HepG2 (cell line): Measurements from ENCODE around the gene SRF. TPM values are rescaled to one million over a fixed set of nuclear protein-coding genes. Genes with fewer than 3 reads are reported as not detected.

ENCODE experiments used
- ATM ChIP-seq: fragments of 450-650 bp; IDR thresholded peaks from 2 replicates; pipeline ENCODE4 v1.7.1; 2017; ENCODE audit warnings: mild to moderate bottlenecking, borderline replicate concordance
- GTF2F1 ChIP-seq: fragments of 150-350 bp; IDR thresholded peaks from 2 replicates; pipeline ENCODE4 v1.6.1; 2014; ENCODE audit warnings: low read length
- HMGXB3 ChIP-seq: sonication (generic); formaldehyde crosslinking; IDR thresholded peaks from 2 replicates; pipeline ENCODE4 v1.4.0; 2020; ENCODE audit warnings: missing genetic modification reagents, borderline replicate concordance
- IKZF1 ChIP-seq: fragments of 450-650 bp; IDR thresholded peaks from 2 replicates; pipeline ENCODE4 v1.7.1; 2016
- JARID2 ChIP-seq: sonication (generic); formaldehyde crosslinking; IDR thresholded peaks from 2 replicates; pipeline ENCODE4 v1.8.1; 2023; ENCODE audit warnings: missing genetic modification reagents, inconsistent platforms; ENCODE audit not compliant: insufficient replicate concordance
- JUNB ChIP-seq: sonication (generic); formaldehyde crosslinking; IDR thresholded peaks from 2 replicates; pipeline ENCODE4 v1.8.0; 2022; ENCODE audit warnings: missing genetic modification reagents, mild to moderate bottlenecking, borderline replicate concordance
- MIER3 ChIP-seq: IDR thresholded peaks from 2 replicates; pipeline ENCODE4 v1.6.1; 2016; ENCODE audit warnings: missing compliant biosample characterization, borderline replicate concordance
- NKX3-1 ChIP-seq: sonication (generic); formaldehyde crosslinking; IDR thresholded peaks from 2 replicates; pipeline ENCODE4 v1.5.0; 2020; ENCODE audit warnings: missing genetic modification reagents
- PLSCR1 ChIP-seq: sonication (generic); formaldehyde crosslinking; IDR thresholded peaks from 2 replicates; pipeline ENCODE4 v1.5.0; 2020; ENCODE audit warnings: missing genetic modification reagents, mild to moderate bottlenecking, borderline replicate concordance
- RFX1 ChIP-seq: fragments of 450-650 bp; IDR thresholded peaks from 2 replicates; pipeline ENCODE4 v1.6.1; 2017
- RFXAP ChIP-seq: sonication (generic); formaldehyde crosslinking; IDR thresholded peaks from 2 replicates; pipeline ENCODE4 v1.4.0; 2020; ENCODE audit warnings: missing genetic modification reagents, borderline replicate concordance
- SALL1 ChIP-seq: sonication (generic); formaldehyde crosslinking; IDR thresholded peaks from 2 replicates; pipeline ENCODE4 v1.8.0; 2022; ENCODE audit warnings: mild to moderate bottlenecking, missing genetic modification reagents
- SRSF4 ChIP-seq: fragments of 200-400 bp; formaldehyde crosslinking; IDR thresholded peaks from one replicate; pipeline ENCODE4 v1.6.1; 2018; ENCODE audit warnings: mild to moderate bottlenecking, low read depth, low read length, moderate library complexity; ENCODE audit not compliant: poor library complexity, severe bottlenecking
- ZBTB38 ChIP-seq: sonication (generic); formaldehyde crosslinking; IDR thresholded peaks from 2 replicates; pipeline ENCODE4 v1.5.1; 2020; ENCODE audit warnings: mild to moderate bottlenecking, missing genetic modification reagents
- ZBTB46 ChIP-seq: sonication (generic); formaldehyde crosslinking; IDR thresholded peaks from 2 replicates; pipeline ENCODE4 v1.4.0; 2020; ENCODE audit warnings: mild to moderate bottlenecking, missing genetic modification reagents, borderline replicate concordance
- ZFAT ChIP-seq: sonication (generic); formaldehyde crosslinking; conservative IDR thresholded peaks from 2 replicates; pipeline ENCODE4 v1.8.1; 2023; ENCODE audit warnings: missing genetic modification reagents, inconsistent platforms
- ZNF124 ChIP-seq: sonication (generic); formaldehyde crosslinking; IDR thresholded peaks from 2 replicates; pipeline ENCODE4 v1.4.0; 2020; ENCODE audit warnings: missing genetic modification reagents
- ZNF496 ChIP-seq: sonication (generic); formaldehyde crosslinking; IDR thresholded peaks from 2 replicates; pipeline ENCODE4 v1.8.1; 2023; ENCODE audit warnings: mild to moderate bottlenecking, moderate library complexity, missing genetic modification reagents; ENCODE audit not compliant: insufficient replicate concordance
- ZNF547 ChIP-seq: sonication (generic); formaldehyde crosslinking; IDR thresholded peaks from 2 replicates; pipeline ENCODE4 v1.5.1; 2020; ENCODE audit warnings: mild to moderate bottlenecking, missing genetic modification reagents
- ZNF75D ChIP-seq: sonication (generic); formaldehyde crosslinking; IDR thresholded peaks from 2 replicates; pipeline ENCODE4 v1.8.1; 2023; ENCODE audit warnings: missing genetic modification reagents, mild to moderate bottlenecking, borderline replicate concordance
- polyA plus RNA-seq, 8 experiments: library from polyadenylated mRNA; depleted of rRNA in 3 of 8; stranded (reverse) in 7 of 8; unstranded in 1 of 8; fragments of >200 nt; fragmentation: Illumina TruSeq in 4 of 8; extraction: Trizol in 4 of 8; gene quantifications; 2 replicates each; pipeline versions ENCODE4 v1.2.1 to v1.2.3, GENCODE V29; 2011 to 2016; ENCODE audit warnings: low read depth in 4 of 8, missing spikeins in 1 of 8, mixed read lengths in 1 of 8; ENCODE audit not compliant: insufficient read depth in 1 of 8
- total RNA-seq, 5 experiments: library from RNA; depleted of rRNA; stranded (reverse); fragments of >200 nt; fragmentation: Illumina TruSeq; extraction: Trizol; gene quantifications; 2 replicates each; pipeline ENCODE4 v1.2.3, GENCODE V29; 2016; ENCODE audit warnings: low read depth in 1 of 5
- TF ChIP-seq, protein P1 (sequence below): sonication (generic); formaldehyde crosslinking; IDR thresholded peaks from 2 replicates; pipeline ENCODE4 v1.5.0; 2020; ENCODE audit warnings: missing genetic modification reagents, mild to moderate bottlenecking, borderline replicate concordance

The SRF gene
- total and polyA plus RNA-seq, 2 of the 13 experiments (the other 11 are each of a cell fraction or from before 2014, with no cell fraction given): 25.5 to 44.1 TPM

DNA sequence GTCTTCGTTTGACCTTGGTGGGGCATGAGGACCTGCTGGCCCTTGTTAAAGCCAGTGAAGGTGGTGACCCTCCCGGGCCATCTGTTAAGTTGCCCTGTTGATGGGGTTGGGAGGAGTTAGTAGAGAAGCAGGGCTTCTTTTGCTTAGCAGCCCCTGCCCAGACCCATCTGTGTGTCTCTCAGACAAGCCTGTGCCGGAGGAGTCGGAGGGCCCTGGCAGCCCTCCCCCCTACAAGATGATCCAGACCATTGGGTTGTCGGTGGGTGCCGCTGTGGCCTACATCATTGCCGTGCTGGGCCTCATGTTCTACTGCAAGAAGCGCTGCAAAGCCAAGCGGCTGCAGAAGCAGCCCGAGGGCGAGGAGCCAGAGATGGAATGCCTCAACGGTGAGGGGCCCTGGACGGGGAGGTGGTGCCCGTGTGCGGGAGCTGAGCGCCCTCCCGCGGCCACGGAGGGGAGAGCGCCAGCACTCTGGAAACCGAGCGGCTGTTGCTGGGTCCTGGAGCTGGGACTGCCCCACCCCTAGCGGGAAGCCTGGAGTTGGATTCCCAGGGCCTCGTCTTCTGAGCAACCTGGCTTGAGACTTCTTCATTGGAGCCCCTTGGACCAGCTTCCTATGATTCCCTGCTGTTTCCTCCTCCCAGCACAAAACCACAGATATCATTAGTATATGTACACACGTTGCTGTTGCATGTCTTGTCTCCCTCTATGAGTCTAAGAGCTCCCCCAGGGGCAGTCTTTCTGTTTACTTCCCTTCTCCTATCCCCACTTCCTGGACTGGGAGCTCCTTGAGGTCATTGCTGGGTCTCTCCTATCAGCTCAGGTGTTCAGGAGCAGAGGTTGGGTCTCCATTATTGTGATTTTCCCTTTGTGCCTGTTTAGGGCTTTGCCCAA is 27.6 kb upstream of the SRF start (continued):
- TF ChIP-seq GTF2F1 (no peak), JARID2 (CRISPR knock-in tag) (no peak), SRSF4 (no peak), IKZF1 (no peak), ZFAT (CRISPR knock-in tag) (no peak), MIER3 (CRISPR knock-in tag) (no peak), HMGXB3 (CRISPR knock-in tag) (peak; percentile 77; the same call in 1 of the 2 replicates), SALL1 (peak; percentile 92), ATM (no peak), ZNF124 (CRISPR knock-in tag) (peak; percentile 87; the same call in 1 of the 2 replicates), JUNB (no peak), ZBTB38 (CRISPR knock-in tag) (peak; percentile 94), ZBTB46 (CRISPR knock-in tag) (no peak), RFXAP (CRISPR knock-in tag) (peak; percentile 89; the same call in 1 of the 2 replicates), NKX3-1 (no peak), ZNF496 (no peak), ZNF547 (CRISPR knock-in tag) (no peak), RFX1 (no peak), PLSCR1 (CRISPR knock-in tag) (no peak), ZNF75D (no peak)
- TF ChIP-seq, protein P1, sequence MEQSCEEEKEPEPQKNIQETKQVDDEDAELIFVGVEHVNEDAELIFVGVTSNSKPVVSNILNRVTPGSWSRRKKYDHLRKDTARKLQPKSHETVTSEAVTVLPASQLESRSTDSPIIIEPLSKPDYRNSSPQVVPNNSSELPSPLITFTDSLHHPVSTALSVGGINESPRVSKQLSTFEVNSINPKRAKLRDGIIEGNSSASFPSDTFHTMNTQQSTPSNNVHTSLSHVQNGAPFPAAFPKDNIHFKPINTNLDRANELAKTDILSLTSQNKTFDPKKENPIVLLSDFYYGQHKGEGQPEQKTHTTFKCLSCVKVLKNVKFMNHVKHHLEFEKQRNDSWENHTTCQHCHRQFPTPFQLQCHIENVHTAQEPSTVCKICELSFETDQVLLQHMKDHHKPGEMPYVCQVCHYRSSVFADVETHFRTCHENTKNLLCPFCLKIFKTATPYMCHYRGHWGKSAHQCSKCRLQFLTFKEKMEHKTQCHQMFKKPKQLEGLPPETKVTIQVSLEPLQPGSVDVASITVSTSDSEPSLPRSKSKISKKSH: peak; percentile 70; the same call in 1 of the 2 replicates
